Measurements from ENCODE around the gene ETS2. TPM values are rescaled to one million over a fixed set of nuclear protein-coding genes. Genes with fewer than 3 reads are reported as not detected.

Gene ETS2
- total RNA-seq, 2 experiments from 2014 or later: 29.6 to 30.6 TPM

GRCh38 chr21:38810826-38811164, 5.1 kb downstream of the ETS2 start:
- POLR2A ChIA-PET: no interaction called here
- CTCF ChIA-PET: interaction anchor here (1.4 kb wide), 1 partner anchor 76 kb away, joined by 3 read pairs; no protein-coding TSS in a partner anchor

DNA sequence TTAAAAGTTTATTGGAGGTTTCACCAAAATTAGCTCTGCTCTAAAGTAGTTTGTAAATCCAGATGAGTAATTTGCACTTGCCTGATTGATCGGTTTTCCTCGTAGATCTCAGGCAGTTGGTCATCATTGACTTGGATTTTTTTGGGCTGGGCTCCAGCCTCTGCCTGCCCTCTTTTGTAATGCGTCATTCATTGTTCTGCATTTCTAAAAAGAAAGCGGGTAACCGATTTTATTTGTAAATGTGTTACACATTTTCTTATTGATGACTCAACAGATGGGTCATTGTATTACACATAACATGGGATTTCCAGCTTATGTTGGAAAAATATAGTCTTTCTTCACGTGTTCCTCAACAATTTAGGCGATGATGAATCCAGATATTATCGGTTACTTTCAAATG, 5.5 kb downstream of the ETS2 start:
- POLR2A ChIA-PET: no interaction called here
- CTCF ChIA-PET: interaction anchor here (1.4 kb wide), 1 partner anchor 77 kb away, joined by 3 read pairs; no protein-coding TSS in a partner anchor

GRCh38 chr21:38813143-38813542, 7.4 kb downstream of the ETS2 start:
- CTCF ChIA-PET: no interaction called here
- POLR2A ChIA-PET: no interaction called here

DNA sequence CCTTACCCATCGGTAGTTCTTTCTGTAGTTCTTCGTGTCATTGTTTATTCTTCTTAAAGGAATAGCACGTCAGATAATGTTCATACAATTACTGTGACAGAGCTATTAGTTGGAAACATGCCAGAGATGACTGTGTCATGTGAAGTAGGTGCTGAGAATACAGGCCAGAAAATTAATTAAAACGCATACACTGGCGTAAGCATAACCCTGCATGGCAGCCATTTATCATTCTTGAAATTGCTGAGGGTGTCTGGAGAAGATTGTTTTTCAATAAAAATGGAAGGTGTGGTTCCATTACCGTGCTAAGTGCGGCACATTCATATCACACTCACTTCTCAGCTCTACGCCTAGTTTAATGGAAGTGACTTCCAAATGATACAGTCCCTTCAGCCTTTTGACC, 7.8 kb downstream of the ETS2 start:
- POLR2A ChIA-PET: no interaction called here

GRCh38 chr21:38814126-38815059, 8.7 kb downstream of the ETS2 start:
- ChIA-PET CTCF (no interaction called here), POLR2A (interaction anchor here (0.5 kb wide), 1 partner anchor 11 kb away, joined by 3 read pairs; no protein-coding TSS in a partner anchor)

More for the DNA sequence above, 7.8 kb downstream of the ETS2 start:
- CTCF ChIA-PET: no interaction called here

- ChIA-PET CTCF (interaction anchor here (0.6 kb wide), 1 partner anchor 626 kb away, joined by 3 read pairs; no protein-coding TSS in a partner anchor), POLR2A (interaction anchor here (0.5 kb wide), 1 partner anchor 11 kb away, joined by 3 read pairs; no protein-coding TSS in a partner anchor)
Observed at GRCh38 chr21:38815060-38815405, 9.3 kb downstream of the ETS2 start.

- ChIA-PET POLR2A (no interaction called here), CTCF (no interaction called here)
Observed at GRCh38 chr21:38816400-38816977, 10.8 kb downstream of the ETS2 start.

DNA sequence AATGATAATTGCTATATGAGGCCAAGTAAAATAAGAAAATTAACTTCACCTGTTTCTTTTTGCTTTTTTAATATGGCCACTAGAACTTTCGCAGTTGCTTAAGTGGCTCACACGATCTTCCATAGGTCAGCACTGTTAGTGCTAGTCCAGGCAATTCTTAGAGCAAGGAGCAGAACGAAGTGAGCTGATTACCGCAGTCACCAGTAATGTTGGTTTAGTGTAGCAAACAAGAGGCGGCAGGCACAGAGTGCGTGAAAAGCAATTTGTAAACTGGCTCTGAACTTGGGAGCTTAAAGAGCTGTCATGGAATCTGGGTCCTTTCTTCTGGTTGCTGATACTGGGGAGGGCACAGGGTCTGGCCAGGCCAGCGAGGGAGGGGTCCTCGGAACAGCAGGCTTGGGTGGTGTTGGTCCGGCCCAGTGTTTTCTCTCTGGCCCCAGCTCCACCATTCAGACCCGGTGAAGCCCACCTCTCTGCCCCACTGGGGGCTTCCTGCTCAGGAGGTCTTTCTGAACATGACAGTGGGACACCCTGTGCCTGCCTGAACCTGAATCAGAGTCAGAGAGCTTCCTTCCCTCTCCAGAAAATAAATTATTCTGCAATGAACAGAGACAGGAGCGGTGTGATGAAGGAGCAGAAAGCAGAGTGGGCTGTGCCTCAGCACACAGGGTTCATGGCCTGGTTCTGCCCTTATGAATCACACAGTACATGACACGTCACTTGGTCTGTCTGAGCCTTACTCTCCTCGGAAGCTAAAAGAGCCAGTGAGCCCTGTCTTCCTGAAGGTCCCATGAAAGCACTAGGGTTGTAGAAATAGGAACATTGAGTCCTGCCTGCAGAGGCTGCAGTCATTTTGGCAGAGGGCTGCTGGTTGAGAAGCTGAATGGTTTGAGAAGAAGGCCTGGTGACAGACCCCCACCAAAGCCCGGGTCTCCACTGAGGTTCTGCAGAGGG, 11.9 kb downstream of the ETS2 start:
- ChIA-PET CTCF (no interaction called here), POLR2A (no interaction called here)

- CTCF ChIA-PET: no interaction called here
- POLR2A ChIA-PET: no interaction called here
Observed at GRCh38 chr21:38818325-38818723, 12.6 kb downstream of the ETS2 start.

- ChIA-PET CTCF (no interaction called here), POLR2A (no interaction called here)
Observed at GRCh38 chr21:38819051-38819718, 13.5 kb downstream of the ETS2 start.

- CTCF ChIA-PET: no interaction called here
- POLR2A ChIA-PET: no interaction called here
Observed at GRCh38 chr21:38819719-38820159, 14.0 kb downstream of the ETS2 start.

DNA sequence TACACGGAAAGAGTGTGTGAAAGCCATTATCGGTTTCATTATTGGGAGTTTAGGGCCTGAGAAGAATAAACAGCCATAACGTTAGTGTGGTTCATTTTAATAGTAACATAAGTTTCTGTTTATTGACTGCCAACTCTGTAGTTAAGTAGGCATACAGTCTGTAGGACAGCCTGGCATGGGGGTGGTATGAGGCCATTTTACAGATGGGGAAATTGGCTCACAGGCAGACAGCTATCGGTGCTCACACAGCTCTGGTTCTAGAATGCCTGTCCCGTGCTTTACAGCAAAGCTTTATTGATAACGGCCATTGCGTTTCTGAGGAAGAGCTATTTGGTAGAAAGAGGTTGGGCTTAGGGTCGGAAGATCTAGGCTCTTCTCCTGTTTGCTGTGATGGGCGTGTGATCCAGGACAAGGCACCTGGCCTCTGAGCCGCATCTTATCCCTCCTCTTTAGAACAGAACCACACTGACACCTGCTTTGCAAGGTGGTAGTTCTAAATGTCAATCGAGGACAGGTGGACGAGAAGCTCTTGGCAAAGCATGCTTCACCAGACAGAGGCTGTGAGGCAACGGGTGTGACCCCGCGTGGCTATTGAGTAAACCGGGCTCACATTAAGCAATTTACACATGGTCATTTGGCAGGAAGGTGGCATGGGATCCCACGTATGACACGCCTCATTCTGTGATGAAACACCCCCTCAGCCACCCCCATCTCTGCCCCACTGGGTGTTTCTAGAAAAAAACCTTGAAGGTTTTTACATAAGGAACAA, 14.9 kb downstream of the ETS2 start:
- CTCF ChIA-PET: no interaction called here
- POLR2A ChIA-PET: no interaction called here

DNA sequence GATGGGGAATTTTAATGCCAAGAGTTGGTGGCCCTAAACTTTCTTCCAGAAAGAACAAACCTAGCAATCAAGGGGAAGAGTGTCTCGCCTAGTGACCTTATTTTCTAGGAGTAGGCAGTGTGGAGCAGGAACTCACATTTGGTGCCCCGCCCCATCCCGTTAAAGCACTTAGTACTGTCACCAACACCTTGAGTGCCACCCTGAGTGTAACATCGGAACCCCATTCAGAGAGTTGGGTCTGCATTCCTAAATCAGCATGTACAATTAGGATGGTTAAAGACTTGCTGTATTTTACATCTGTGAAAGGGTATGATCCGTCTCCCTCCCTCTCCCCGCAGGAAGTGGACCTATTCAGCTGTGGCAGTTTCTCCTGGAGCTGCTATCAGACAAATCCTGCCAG, 15.5 kb downstream of the ETS2 start:
- CTCF ChIA-PET: no interaction called here

DNA sequence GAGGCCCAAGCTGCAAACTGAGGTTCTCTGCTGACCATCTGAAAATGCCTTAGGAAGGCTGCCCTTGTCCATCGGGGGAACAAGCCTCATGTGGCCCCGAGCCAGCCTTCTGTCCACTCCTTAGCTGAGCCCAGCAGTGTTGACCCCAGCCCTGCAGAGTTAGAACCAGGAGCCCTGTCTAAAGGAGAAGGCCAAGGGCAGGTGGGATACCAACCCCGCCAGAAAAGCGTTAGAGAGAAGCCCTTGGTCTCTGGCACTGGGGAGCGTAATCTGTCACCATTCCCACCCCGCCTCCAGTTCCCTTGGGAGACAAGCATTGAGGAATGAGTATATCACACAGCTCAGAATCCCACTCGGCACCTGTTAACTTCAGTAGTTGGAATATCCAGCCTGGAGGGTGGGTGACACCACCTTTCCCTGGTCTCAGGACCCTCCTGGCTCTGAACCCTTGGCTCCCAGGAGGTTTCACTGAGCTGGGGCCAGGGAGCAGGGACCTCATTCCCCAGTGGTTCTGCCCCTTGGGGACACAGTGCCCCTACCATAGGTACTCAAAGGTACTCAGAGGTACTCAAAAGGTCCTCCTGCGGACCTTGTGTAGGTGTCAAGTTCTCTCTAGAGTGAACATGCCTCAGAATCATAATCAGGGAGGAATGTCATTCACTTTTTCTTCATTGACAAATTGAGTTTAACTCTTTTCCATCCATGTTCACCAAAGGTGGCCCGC, 16.4 kb downstream of the ETS2 start:
- ChIA-PET CTCF (no interaction called here), POLR2A (no interaction called here)

More for the DNA sequence above, 15.5 kb downstream of the ETS2 start:
- POLR2A ChIA-PET: no interaction called here

DNA sequence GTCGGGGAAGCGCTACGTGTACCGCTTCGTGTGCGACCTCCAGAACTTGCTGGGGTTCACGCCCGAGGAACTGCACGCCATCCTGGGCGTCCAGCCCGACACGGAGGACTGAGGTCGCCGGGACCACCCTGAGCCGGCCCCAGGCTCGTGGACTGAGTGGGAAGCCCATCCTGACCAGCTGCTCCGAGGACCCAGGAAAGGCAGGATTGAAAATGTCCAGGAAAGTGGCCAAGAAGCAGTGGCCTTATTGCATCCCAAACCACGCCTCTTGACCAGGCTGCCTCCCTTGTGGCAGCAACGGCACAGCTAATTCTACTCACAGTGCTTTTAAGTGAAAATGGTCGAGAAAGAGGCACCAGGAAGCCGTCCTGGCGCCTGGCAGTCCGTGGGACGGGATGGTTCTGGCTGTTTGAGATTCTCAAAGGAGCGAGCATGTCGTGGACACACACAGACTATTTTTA, 17.1 kb downstream of the ETS2 start:
- CTCF ChIA-PET: no interaction called here
- POLR2A ChIA-PET: no interaction called here

DNA sequence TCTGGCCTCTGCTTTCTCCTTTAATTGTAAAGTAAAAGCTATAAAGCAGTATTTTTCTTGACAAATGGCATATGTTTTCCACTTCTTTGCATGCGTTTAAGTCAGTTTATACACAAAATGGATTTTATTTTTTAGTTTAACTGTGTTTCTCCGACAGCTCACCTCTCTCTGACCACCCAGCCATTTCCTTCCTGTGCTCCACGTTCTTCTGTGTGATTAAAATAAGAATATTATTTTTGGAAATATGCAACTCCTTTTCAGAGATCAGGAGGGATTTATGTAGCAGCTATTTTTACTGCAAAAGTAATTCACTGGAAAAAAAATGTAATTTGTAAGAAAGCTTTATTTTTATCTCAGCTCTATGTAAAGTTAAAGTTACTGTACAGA, 18.0 kb downstream of the ETS2 start:
- POLR2A ChIA-PET: no interaction called here
- CTCF ChIA-PET: no interaction called here

GRCh38 chr21:38824124-38824822, 18.5 kb downstream of the ETS2 start:
- ChIA-PET CTCF (no interaction called here), POLR2A (no interaction called here)

DNA sequence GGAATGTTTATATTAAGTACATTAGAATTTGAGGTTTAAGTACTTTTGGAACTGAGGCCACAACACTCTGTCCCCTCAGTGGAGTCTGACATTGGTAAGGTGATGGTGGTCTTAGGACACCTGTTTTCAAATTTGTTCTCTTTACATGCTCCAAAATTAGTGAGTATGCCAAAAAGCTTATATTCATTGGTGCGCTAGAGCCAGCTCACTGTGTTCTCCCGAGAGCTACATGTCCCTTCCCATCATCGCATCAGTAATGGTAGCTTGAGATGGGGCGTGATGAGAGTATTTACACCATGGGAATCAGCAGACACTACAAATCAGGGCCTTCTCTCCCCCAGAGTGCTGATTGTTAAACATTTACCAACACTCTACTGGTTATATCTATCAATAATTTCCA, 19.5 kb downstream of the ETS2 start:
- ChIA-PET CTCF (no interaction called here), POLR2A (no interaction called here)
